Glutamatergic neuron (in vitro differentiated cells): ENCODE data around the gene ARFGEF3. TPM values are rescaled to one million over a fixed set of nuclear protein-coding genes. Genes with fewer than 3 reads are reported as not detected.
"Not testable (repeated sequence)": the region's sequence is repeated elsewhere in the genome, so short reads cannot be mapped to it uniquely, and the experiment has no call there.

Experiments
- DNase-seq: peaks from one replicate; pipeline ENCODE4 v3.0.0; 2022
- H3K27ac Mint-ChIP-seq: one replicate; pipeline ENCODE4 v1.8.0; 2020; ENCODE audit warnings: mild to moderate bottlenecking, mixed read lengths, inconsistent platforms; ENCODE audit not compliant: unreplicated experiment
- H3K27me3 Mint-ChIP-seq: one replicate; pipeline ENCODE4 v1.8.0; 2020; ENCODE audit warnings: mild to moderate bottlenecking, moderate library complexity, mixed read lengths, inconsistent platforms; ENCODE audit not compliant: unreplicated experiment
- H3K36me3 Mint-ChIP-seq: one replicate; pipeline ENCODE4 v1.8.0; 2020; ENCODE audit warnings: mild to moderate bottlenecking, mixed read lengths, inconsistent platforms; ENCODE audit not compliant: unreplicated experiment
- H3K4me1 Mint-ChIP-seq: one replicate; pipeline ENCODE4 v1.8.0; 2020; ENCODE audit warnings: mild to moderate bottlenecking, low read depth, mixed read lengths, inconsistent platforms; ENCODE audit not compliant: unreplicated experiment
- H3K4me3 Mint-ChIP-seq: one replicate; pipeline ENCODE4 v1.8.0; 2020; ENCODE audit warnings: mild to moderate bottlenecking, mixed read lengths, inconsistent platforms; ENCODE audit not compliant: unreplicated experiment
- H3K9me3 Mint-ChIP-seq: one replicate; pipeline ENCODE4 v1.8.0; 2020; ENCODE audit warnings: mild to moderate bottlenecking, moderate library complexity, mixed read lengths, inconsistent platforms; ENCODE audit not compliant: unreplicated experiment
- total RNA-seq: library from RNA; stranded (reverse); fragmentation: NEBNext Ultra II Directional; extraction: Animal tissue kit (Norgen Biotek cat#: 25700); gene quantifications from one replicate; pipeline ENCODE4 v1.2.1, GENCODE V29; 2021; ENCODE audit not compliant: unreplicated experiment
- TF ChIP-seq, protein P1 (sequence below): fragments of 200-600 bp; sonication (generic); IDR thresholded peaks from one replicate; pipeline ENCODE4 v1.5.0; 2021; ENCODE audit not compliant: partially characterized antibody, unreplicated experiment

The ARFGEF3 gene
- total RNA-seq, 1 donor from 2014 or later = 15.3 TPM

DNA sequence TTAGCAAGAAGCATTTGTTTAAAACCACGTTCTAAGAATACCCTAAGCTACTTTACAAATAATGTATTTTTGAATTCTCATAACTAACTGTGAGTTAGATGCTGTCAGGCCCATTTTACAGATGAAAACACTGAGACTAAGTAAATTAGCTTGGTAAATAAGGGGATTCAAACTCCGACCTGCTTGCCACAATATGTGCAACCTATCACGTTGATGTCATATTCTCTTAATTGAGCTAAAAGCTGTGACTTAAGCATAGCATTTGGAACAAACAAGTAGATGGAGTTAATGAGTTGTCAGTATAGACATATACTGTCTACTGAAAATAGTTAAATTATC, 45.1 kb upstream of the ARFGEF3 start:
- H3K4me3 Mint-ChIP-seq = no peak overlapping the region
- peaks cover 5% of the 10 kb centered on the region for H3K4me1 Mint-ChIP-seq
- TF ChIP-seq, protein P1, sequence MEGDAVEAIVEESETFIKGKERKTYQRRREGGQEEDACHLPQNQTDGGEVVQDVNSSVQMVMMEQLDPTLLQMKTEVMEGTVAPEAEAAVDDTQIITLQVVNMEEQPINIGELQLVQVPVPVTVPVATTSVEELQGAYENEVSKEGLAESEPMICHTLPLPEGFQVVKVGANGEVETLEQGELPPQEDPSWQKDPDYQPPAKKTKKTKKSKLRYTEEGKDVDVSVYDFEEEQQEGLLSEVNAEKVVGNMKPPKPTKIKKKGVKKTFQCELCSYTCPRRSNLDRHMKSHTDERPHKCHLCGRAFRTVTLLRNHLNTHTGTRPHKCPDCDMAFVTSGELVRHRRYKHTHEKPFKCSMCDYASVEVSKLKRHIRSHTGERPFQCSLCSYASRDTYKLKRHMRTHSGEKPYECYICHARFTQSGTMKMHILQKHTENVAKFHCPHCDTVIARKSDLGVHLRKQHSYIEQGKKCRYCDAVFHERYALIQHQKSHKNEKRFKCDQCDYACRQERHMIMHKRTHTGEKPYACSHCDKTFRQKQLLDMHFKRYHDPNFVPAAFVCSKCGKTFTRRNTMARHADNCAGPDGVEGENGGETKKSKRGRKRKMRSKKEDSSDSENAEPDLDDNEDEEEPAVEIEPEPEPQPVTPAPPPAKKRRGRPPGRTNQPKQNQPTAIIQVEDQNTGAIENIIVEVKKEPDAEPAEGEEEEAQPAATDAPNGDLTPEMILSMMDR = no peak
- H3K27ac Mint-ChIP-seq = no peak overlapping the region
- no peak for DNase-seq
- peaks cover 5% of the 10 kb centered on the region for H3K36me3 Mint-ChIP-seq
- H3K9me3 Mint-ChIP-seq = peaks cover 1% of the 10 kb centered on the region
- no peaks in the 10 kb centered on the region for H3K27me3 Mint-ChIP-seq

DNA sequence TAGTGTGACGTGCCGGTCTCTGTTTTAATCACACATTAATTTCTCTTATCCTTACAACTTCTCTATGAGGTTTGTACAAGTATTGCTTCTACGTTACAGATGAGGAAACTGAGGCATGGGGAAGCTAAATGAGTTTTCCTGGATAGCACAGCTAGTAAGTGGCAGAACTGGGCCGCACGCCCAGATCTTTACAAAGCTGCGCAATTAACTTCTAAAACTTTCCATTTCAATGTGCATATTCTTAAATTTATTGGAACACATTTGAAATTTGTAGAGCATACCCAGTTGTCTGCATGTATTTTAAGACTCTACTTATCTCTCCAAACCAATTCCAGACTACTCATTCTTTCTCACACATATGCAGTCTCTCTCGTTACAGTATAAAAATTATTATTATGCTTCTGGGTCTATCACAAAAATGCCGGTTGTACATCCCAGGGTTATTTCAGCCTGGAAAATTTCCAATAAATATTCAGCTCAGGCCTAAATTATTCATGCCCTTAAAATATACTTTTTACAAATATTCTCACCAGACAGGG, 44.3 kb upstream of the ARFGEF3 start:
- Mint-ChIP-seq H3K9me3 (peaks cover 1% of the 10 kb centered on the region), H3K4me3 (no peak overlapping the region), H3K27me3 (no peaks in the 10 kb centered on the region), H3K36me3 (peaks cover 5% of the 10 kb centered on the region), H3K4me1 (peaks cover 5% of the 10 kb centered on the region), H3K27ac (no peak overlapping the region)
- DNase-seq = no peak
- TF ChIP-seq, protein P1 = no peak

DNA sequence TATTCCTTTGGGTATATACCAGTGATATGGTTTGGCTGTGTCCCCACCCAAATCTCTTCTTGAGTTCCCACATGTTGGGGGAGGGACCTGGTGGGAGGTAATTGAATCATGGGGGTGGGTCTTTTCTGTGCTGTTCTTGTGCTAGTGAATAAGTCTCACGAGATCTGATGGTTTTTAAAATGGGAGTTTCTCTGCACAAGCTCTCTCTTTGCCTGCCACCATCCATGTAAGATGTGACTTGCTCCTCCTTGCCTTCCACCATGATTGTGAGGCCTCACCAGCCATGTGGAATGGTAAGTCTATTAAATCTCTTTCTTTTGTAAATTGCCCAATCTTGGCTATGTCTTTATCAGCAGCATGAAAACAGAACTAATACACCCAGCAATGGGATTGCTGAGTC, 42.5 kb upstream of the ARFGEF3 start:
- not testable (repeated sequence) for DNase-seq, H3K4me3 Mint-ChIP-seq, H3K4me1 Mint-ChIP-seq, H3K9me3 Mint-ChIP-seq, H3K27ac Mint-ChIP-seq, H3K27me3 Mint-ChIP-seq, H3K36me3 Mint-ChIP-seq

DNA sequence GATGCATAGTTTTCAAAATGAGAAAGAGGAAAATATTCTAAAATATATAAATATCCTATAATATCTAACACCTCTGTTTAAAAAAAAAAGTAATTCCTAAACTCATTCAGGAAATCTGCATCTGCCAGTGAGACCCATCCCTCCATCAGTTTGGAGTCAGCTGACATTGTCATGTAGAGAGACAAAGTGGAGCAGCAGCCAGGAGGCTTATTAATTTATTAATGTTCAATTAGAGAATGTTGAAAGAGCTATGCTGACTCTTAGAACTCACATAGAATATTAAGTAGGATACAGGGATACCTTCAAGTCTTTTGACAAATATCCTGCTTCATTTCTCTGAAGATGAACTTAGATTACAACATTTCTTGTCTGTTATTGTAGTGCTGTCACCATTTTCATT, 41.8 kb upstream of the ARFGEF3 start:
- Mint-ChIP-seq H3K27ac (no peak overlapping the region), H3K27me3 (no peaks in the 10 kb centered on the region), H3K4me1 (peaks cover 5% of the 10 kb centered on the region), H3K4me3 (no peak overlapping the region), H3K36me3 (peaks cover 5% of the 10 kb centered on the region), H3K9me3 (peaks cover 1% of the 10 kb centered on the region)
- TF ChIP-seq, protein P1 = no peak
- DNase-seq = no peak

DNA sequence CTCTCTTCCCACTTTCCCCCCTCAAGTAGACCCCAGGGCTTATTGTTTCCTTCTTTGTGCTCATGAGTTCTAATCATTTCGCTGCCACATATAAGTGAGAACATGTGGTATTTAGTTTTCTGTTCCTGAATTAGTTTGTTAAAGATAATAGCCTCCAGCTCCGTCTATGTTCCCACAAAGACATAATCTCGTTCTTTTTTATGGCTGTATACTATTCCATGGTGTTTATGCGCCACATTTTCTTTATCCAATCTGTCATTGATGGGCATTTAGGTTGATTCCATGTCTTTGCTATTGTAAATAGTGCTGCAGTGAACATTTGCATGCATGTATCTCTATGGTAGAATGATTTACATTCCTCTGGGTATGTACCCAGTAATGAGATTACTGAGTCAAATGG, 37.6 kb upstream of the ARFGEF3 start:
- H3K27me3 Mint-ChIP-seq = no peaks in the 10 kb centered on the region
- H3K27ac Mint-ChIP-seq = no peak overlapping the region
- DNase-seq = no peak
- no peaks in the 10 kb centered on the region for H3K4me1 Mint-ChIP-seq
- TF ChIP-seq, protein P1 = no peak
- no peak overlapping the region for H3K4me3 Mint-ChIP-seq
- peaks cover 8% of the 10 kb centered on the region for H3K36me3 Mint-ChIP-seq
- no peaks in the 10 kb centered on the region for H3K9me3 Mint-ChIP-seq

DNA sequence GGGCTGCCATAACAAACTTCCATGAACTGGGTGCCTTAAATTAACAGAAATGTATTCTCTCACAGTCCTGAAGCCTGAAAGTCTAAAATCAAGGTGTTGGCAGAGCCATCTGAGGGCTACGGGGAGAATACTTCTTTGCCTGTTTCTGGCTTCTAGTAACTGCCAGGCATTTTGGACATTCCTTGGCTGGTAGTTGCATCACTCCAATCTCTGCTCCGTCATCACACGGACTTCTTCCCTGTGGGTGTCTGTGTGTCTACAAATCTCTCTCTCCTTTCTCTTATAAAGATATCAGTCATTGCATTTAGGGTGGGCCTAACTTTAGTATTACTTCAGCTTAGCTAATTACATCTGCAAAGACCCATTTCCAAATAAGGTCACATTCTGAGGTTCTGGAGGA, 33.6 kb upstream of the ARFGEF3 start:
- Mint-ChIP-seq H3K36me3 (peaks cover 4% of the 10 kb centered on the region), H3K27me3 (no peaks in the 10 kb centered on the region), H3K4me3 (no peak overlapping the region), H3K4me1 (no peaks in the 10 kb centered on the region), H3K9me3 (no peaks in the 10 kb centered on the region), H3K27ac (no peak overlapping the region)
- DNase-seq = no peak
- TF ChIP-seq, protein P1 = no peak
